A673 (cell line): Measurements from ENCODE around the gene LTBP2. TPM values are rescaled to one million over a fixed set of nuclear protein-coding genes. Genes with fewer than 3 reads are reported as not detected.

Experiments
- BruUV-seq: library from RNA; stranded (reverse); fragments of 400-500 nt; replicated peaks from 2 replicates; lab custom pipeline; 2021; lab: Mats Ljungman, UMichigan
- CTCF ChIA-PET: fragments of 300-600 bp; sonication (Branson Sonifier 250); formaldehyde crosslinking; loops from one replicate; lab custom pipeline; 2022; ENCODE audit warnings: antibody characterized with exemption; lab: Charles Lee
- POLR2A ChIA-PET: fragments of 300-600 bp; sonication (Branson Sonifier 250); formaldehyde crosslinking; loops from one replicate; lab custom pipeline; 2022; ENCODE audit warnings: antibody characterized with exemption; ENCODE audit not compliant: low non-redundant PET; lab: Charles Lee
- DNase-seq: peaks from one replicate; pipeline ENCODE4 v3.0.0-alpha.2; 2015; ENCODE audit warnings: low spot score
- H3K27ac ChIP-seq: fragments of 200-600 bp; sonication (generic); 2 replicates; pipeline ENCODE4 v1.5.1; 2016; ENCODE audit warnings: mixed run types, low read depth, mild to moderate bottlenecking, mixed read lengths, antibody characterized with exemption, low read length; ENCODE audit not compliant: poor library complexity, severe bottlenecking
- H3K27me3 ChIP-seq: fragments of 200-600 bp; sonication (generic); replicated peaks from 2 replicates; pipeline ENCODE4 v1.6.1; 2017; ENCODE audit warnings: mixed run types, low read depth, mild to moderate bottlenecking, mixed read lengths, antibody characterized with exemption, low read length; ENCODE audit not compliant: insufficient read depth, poor library complexity
- H3K36me3 ChIP-seq: fragments of 200-600 bp; sonication (generic); 2 replicates; pipeline ENCODE4 v1.6.1; 2016; ENCODE audit warnings: mixed run types, mild to moderate bottlenecking, mixed read lengths, antibody characterized with exemption, low read length; ENCODE audit not compliant: insufficient read depth, poor library complexity, severe bottlenecking
- H3K4me1 ChIP-seq: fragments of 200-600 bp; sonication (generic); 2 replicates; pipeline ENCODE4 v1.6.1; 2017; ENCODE audit warnings: mixed run types, mild to moderate bottlenecking, mixed read lengths, antibody characterized with exemption, low read length; ENCODE audit not compliant: insufficient read depth, poor library complexity, severe bottlenecking
- H3K4me3 ChIP-seq: fragments of 200-600 bp; sonication (generic); 2 replicates; pipeline ENCODE4 v1.5.1; 2016; ENCODE audit warnings: low read depth, mixed run types, mild to moderate bottlenecking, mixed read lengths, low read length; ENCODE audit not compliant: poor library complexity, severe bottlenecking
- H3K9me3 ChIP-seq: fragments of 200-600 bp; sonication (generic); 2 replicates; pipeline ENCODE4 v1.6.1; 2016; ENCODE audit warnings: mixed run types, low read depth, mild to moderate bottlenecking, mixed read lengths, antibody characterized with exemption, low read length; ENCODE audit not compliant: poor library complexity, severe bottlenecking
- EZH2 ChIP-seq: fragments of 200-600 bp; sonication (generic); IDR thresholded peaks from 2 replicates; pipeline ENCODE4 v1.6.1; 2017; ENCODE audit warnings: borderline replicate concordance, low read depth, mild to moderate bottlenecking, mixed read lengths, antibody characterized with exemption, low read length; ENCODE audit not compliant: poor library complexity, severe bottlenecking
- intact Hi-C: fragments of 100-400 bp; cut with micrococcal nuclease; formaldehyde crosslinking; loops from one replicate; pipeline ENCODE4 v1.10.0; 2022; ENCODE audit not compliant: unreplicated experiment
- total RNA-seq: library from RNA; stranded (reverse); gene quantifications from 2 replicates; pipeline ENCODE4 v1.2.3, GENCODE V29; 2021
- TF ChIP-seq, protein P1 (sequence below): fragments of 300-800, 200-600 bp; sonication (generic); conservative IDR thresholded peaks from 2 replicates; pipeline ENCODE4 v1.5.1; 2017; ENCODE audit warnings: low read depth, mild to moderate bottlenecking, antibody characterized with exemption, low read length, moderate library complexity, mixed read lengths

The LTBP2 gene
- total RNA-seq, 1 experiment from 2014 or later, result 0.26 TPM

GRCh38 chr14:74502236-74503019, 109.6 kb downstream of the LTBP2 start:
- no peak for TF ChIP-seq EZH2
- TF ChIP-seq, protein P1, sequence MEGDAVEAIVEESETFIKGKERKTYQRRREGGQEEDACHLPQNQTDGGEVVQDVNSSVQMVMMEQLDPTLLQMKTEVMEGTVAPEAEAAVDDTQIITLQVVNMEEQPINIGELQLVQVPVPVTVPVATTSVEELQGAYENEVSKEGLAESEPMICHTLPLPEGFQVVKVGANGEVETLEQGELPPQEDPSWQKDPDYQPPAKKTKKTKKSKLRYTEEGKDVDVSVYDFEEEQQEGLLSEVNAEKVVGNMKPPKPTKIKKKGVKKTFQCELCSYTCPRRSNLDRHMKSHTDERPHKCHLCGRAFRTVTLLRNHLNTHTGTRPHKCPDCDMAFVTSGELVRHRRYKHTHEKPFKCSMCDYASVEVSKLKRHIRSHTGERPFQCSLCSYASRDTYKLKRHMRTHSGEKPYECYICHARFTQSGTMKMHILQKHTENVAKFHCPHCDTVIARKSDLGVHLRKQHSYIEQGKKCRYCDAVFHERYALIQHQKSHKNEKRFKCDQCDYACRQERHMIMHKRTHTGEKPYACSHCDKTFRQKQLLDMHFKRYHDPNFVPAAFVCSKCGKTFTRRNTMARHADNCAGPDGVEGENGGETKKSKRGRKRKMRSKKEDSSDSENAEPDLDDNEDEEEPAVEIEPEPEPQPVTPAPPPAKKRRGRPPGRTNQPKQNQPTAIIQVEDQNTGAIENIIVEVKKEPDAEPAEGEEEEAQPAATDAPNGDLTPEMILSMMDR, result peak; percentile 56
- Histone ChIP-seq H3K27me3 (no peaks in the 10 kb centered on the region), H3K36me3 (no peaks in the 10 kb centered on the region), H3K4me1 (no peaks in the 10 kb centered on the region), H3K9me3 (no peaks in the 10 kb centered on the region), H3K27ac (no peak overlapping the region), H3K4me3 (no peak overlapping the region)
- BruUV-seq, result no TSS peak
- intact Hi-C loops, result no loop called here
- POLR2A ChIA-PET, result no interaction called here
- CTCF ChIA-PET, result no interaction called here
- DNase-seq, result peak; percentile 51

DNA sequence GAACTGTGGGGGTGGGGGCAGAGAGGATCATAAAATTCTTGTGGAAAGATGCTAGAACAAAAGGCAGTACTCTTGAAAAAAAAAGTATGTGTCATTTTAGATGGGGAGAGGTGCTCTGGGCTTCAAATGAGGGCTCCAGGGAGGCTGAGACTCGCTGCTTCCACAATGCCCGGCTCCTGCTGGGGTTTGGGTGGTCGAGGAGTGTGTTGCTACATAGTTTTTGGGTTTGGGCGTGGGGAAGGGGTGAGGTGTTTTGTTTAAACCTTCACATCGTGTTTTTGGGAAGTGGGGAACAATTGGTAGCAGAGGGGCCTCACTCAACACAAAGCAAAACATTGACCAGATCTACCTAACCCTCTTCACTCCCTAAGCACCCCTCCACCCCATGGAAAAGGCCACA, 110.3 kb downstream of the LTBP2 start:
- DNase-seq, result no peak
- no peaks in the 10 kb centered on the region for H3K36me3 ChIP-seq
- no peak for TF ChIP-seq EZH2
- TF ChIP-seq, protein P1, result no peak
- no peaks in the 10 kb centered on the region for H3K27me3 ChIP-seq
- H3K4me1 ChIP-seq, result no peaks in the 10 kb centered on the region
- H3K27ac ChIP-seq, result no peak overlapping the region
- POLR2A ChIA-PET, result no interaction called here
- CTCF ChIA-PET, result no interaction called here
- no peak overlapping the region for H3K4me3 ChIP-seq
- no peaks in the 10 kb centered on the region for H3K9me3 ChIP-seq
- BruUV-seq, result no TSS peak
- intact Hi-C loops, result no loop called here

DNA sequence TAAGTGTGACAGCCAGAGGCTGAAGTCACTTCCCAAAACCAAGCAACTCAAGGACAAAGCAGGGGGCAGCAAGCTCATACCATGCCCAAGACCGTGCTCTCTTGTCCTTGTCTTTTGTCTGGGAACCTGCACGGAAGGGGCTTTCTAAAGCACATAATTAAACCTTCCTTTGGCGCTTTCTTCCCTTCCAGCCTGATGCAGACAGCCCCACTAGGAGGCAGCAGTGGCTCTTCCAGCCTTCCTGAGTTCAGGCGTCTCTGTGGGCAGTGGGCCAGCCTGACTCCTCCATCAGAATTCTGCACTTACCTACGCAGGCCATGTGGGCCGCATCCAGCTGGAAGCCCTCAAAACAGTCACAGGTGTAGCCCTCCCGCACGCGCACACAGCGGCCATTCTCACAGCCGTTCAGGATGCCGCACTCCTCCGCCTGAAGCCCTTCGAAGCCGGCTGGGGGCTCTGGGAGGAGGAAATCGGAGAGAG, 110.9 kb downstream of the LTBP2 start:
- POLR2A ChIA-PET, result no interaction called here
- intact Hi-C loops, result no loop called here
- CTCF ChIA-PET, result interaction anchor here (0.5 kb wide), 1 partner anchor 16 kb away, joined by 3 read pairs; no protein-coding TSS in a partner anchor

More for the DNA sequence above, 110.9 kb downstream of the LTBP2 start:
- TF ChIP-seq, protein P1, result peak; percentile 77
- TF ChIP-seq EZH2, result no peak
- Histone ChIP-seq H3K4me1 (no peaks in the 10 kb centered on the region), H3K4me3 (no peak overlapping the region), H3K36me3 (no peaks in the 10 kb centered on the region), H3K27ac (no peak overlapping the region), H3K9me3 (no peaks in the 10 kb centered on the region), H3K27me3 (no peaks in the 10 kb centered on the region)
- peak; percentile 77 for DNase-seq
- no TSS peak for BruUV-seq
